Osteocyte (in vitro differentiated cells): ENCODE measurements around the gene CAMK1D. TPM values are rescaled to one million over a fixed set of nuclear protein-coding genes. Genes with fewer than 3 reads are reported as not detected.
"Not testable (repeated sequence)": the region's sequence is repeated elsewhere in the genome, so short reads cannot be mapped to it uniquely, and the experiment has no call there.

Source experiments
- DNase-seq: peaks from one replicate; pipeline ENCODE4 v3.0.0; 2021; ENCODE audit warnings: mixed read lengths; ENCODE audit not compliant: unreplicated experiment; ENCODE audit errors: extremely low spot score
- H3K27ac Mint-ChIP-seq: one replicate; pipeline ENCODE4 v1.8.0; 2021; ENCODE audit warnings: mild to moderate bottlenecking, mixed read lengths; ENCODE audit not compliant: unreplicated experiment
- H3K27me3 Mint-ChIP-seq: one replicate; pipeline ENCODE4 v1.8.0; 2021; ENCODE audit warnings: mixed read lengths; ENCODE audit not compliant: unreplicated experiment
- H3K36me3 Mint-ChIP-seq: one replicate; pipeline ENCODE4 v1.8.0; 2021; ENCODE audit warnings: mixed read lengths; ENCODE audit not compliant: unreplicated experiment
- H3K4me1 Mint-ChIP-seq: one replicate; pipeline ENCODE4 v1.8.0; 2021; ENCODE audit warnings: mixed read lengths; ENCODE audit not compliant: unreplicated experiment
- H3K4me3 Mint-ChIP-seq: one replicate; pipeline ENCODE4 v1.8.0; 2021; ENCODE audit warnings: mild to moderate bottlenecking, moderate library complexity, mixed read lengths; ENCODE audit not compliant: unreplicated experiment
- H3K9me3 Mint-ChIP-seq: one replicate; pipeline ENCODE4 v1.8.0; 2021; ENCODE audit warnings: mixed read lengths; ENCODE audit not compliant: unreplicated experiment
- CTCF ChIP-seq: fragments of 200-600 bp; sonication (generic); IDR thresholded peaks from 2 replicates; pipeline ENCODE4 v1.5.0; 2021; ENCODE audit warnings: antibody characterized with exemption, mild to moderate bottlenecking, moderate library complexity
- total RNA-seq: library from RNA; stranded (reverse); gene quantifications from 2 replicates; pipeline ENCODE4 v1.2.1, GENCODE V29; 2021

Gene CAMK1D
- total RNA-seq, 1 donor from 2014 or later: 13.7 TPM

GRCh38 chr10:12712293-12712983, 363.1 kb downstream of the CAMK1D start:
- no peaks in the 10 kb centered on the region for H3K36me3 Mint-ChIP-seq
- no peak for DNase-seq
- no peaks in the 10 kb centered on the region for H3K9me3 Mint-ChIP-seq
- no peak for TF ChIP-seq CTCF
- no peaks in the 10 kb centered on the region for H3K27me3 Mint-ChIP-seq
- H3K4me1 Mint-ChIP-seq: peaks cover 44% of the 10 kb centered on the region
- H3K4me3 Mint-ChIP-seq: no peak overlapping the region
- H3K27ac Mint-ChIP-seq: no peak overlapping the region

- H3K36me3 Mint-ChIP-seq, H3K4me3 Mint-ChIP-seq, H3K27me3 Mint-ChIP-seq, H3K27ac Mint-ChIP-seq, H3K9me3 Mint-ChIP-seq, DNase-seq: not testable (repeated sequence)
- peaks cover 39% of the 10 kb centered on the region for H3K4me1 Mint-ChIP-seq
These were observed 363.6 kb downstream of the CAMK1D start for GRCh38 chr10:12712984-12713316.

DNA sequence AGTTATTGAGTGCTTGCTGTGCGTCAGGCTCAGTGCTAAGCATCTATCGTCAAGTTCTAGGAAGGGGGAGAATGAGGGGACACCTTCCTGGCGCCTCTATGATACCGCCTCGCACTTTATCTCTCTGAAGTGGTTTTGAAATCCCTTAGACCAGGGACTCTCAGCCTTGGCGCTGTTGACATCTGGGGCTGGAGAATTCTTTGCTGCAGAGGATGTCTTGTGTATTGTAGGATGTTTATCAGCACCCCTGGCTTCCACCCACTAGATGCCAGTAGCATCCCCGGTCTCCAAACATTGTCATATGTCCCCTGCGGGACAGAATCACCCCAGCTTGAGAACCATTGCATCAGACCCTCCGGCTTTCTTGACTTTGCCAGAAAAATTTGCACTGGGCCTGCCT, 366.7 kb downstream of the CAMK1D start:
- H3K4me3 Mint-ChIP-seq: no peak overlapping the region
- DNase-seq: no peak

GRCh38 chr10:12717981-12718707, 368.8 kb downstream of the CAMK1D start:
- H3K4me1 Mint-ChIP-seq: peaks cover 15% of the 10 kb centered on the region
- TF ChIP-seq CTCF: peak; percentile 56
- H3K9me3 Mint-ChIP-seq: no peaks in the 10 kb centered on the region
- H3K27me3 Mint-ChIP-seq: no peaks in the 10 kb centered on the region
- H3K4me3 Mint-ChIP-seq: no peak overlapping the region
- no peaks in the 10 kb centered on the region for H3K36me3 Mint-ChIP-seq
- H3K27ac Mint-ChIP-seq: no peak overlapping the region
- no peak for DNase-seq

More for the DNA sequence above, 366.7 kb downstream of the CAMK1D start:
- no peak for TF ChIP-seq CTCF
- H3K4me1 Mint-ChIP-seq: peaks cover 23% of the 10 kb centered on the region
- H3K9me3 Mint-ChIP-seq: no peaks in the 10 kb centered on the region
- H3K36me3 Mint-ChIP-seq: no peaks in the 10 kb centered on the region
- no peaks in the 10 kb centered on the region for H3K27me3 Mint-ChIP-seq
- no peak overlapping the region for H3K27ac Mint-ChIP-seq

GRCh38 chr10:12719365-12719764, 370.0 kb downstream of the CAMK1D start:
- Mint-ChIP-seq H3K36me3 (no peaks in the 10 kb centered on the region), H3K4me1 (peaks cover 15% of the 10 kb centered on the region), H3K27ac (no peak overlapping the region), H3K4me3 (no peak overlapping the region), H3K27me3 (no peaks in the 10 kb centered on the region), H3K9me3 (no peaks in the 10 kb centered on the region)
- no peak for DNase-seq
- no peak for TF ChIP-seq CTCF
